ENCODE data around the gene CRIP2. TPM values are rescaled to one million over a fixed set of nuclear protein-coding genes. Genes with fewer than 3 reads are reported as not detected.

The CRIP2 gene
- total and polyA plus RNA-seq, 2 of the 8 experiments (the other 6 are each of a cell fraction or from before 2014, with no cell fraction given), result 4.2 to 13.5 TPM

GRCh38 chr14:105455086-105455640 lies 19.5 kb upstream of the CRIP2 start:
- TF ChIP-seq ASH2L (IDR thresholded peaks at IDR 0.05; ENCODE audit: low read length) (no peak), TAF7 (optimal IDR thresholded peaks at IDR 0.05; ENCODE audit: borderline replicate concordance, low read depth, low read length) (no peak), CEBPB (IDR thresholded peaks at IDR 0.05; ENCODE audit: low read depth, low read length) (no peak), EGR1 (IDR thresholded peaks at IDR 0.05; ENCODE audit: borderline replicate concordance, low read depth, low read length) (no peak), SP1 (IDR thresholded peaks at IDR 0.05; ENCODE audit: low read depth, low read length) (no peak), RXRA (IDR thresholded peaks at IDR 0.05; ENCODE audit: insufficient read depth, low read depth, low read length) (no peak), SAP30 (IDR thresholded peaks at IDR 0.05; ENCODE audit: insufficient read depth, insufficient replicate concordance, low read length) (no peak), JUND (IDR thresholded peaks at IDR 0.05; ENCODE audit: low read length) (no peak), RNF2 (IDR thresholded peaks at IDR 0.05; ENCODE audit: borderline replicate concordance, low read depth, low read length, missing control alignments, poor library complexity, severe bottlenecking) (no peak), SUZ12 (IDR thresholded peaks at IDR 0.05; ENCODE audit: low read length) (no peak), USF2 (IDR thresholded peaks at IDR 0.05; ENCODE audit: low read length) (no peak), TBP (IDR thresholded peaks at IDR 0.05; ENCODE audit: low read depth, low read length) (no peak)
- no peak overlapping the region for H3K9ac ChIP-seq (replicated peaks in 1 of 4; ENCODE audit: extremely low read depth in 1 of 4, low read depth in 3 of 4, low read length in 3 of 4)
- H3K56ac ChIP-seq (replicated peaks; ENCODE audit: insufficient read length, low read depth, low read length), result no peak overlapping the region
- no peaks in the 10 kb centered on the region for H3K23me2 ChIP-seq (ENCODE audit: low read depth, low read length)
- DNase-seq (ENCODE audit: low read depth in 1 of 2, low spot score in 2 of 2) (no peak), FAIRE-seq (no peak)
- H2BK15ac ChIP-seq (ENCODE audit: low read length), result no peak overlapping the region
- no peak overlapping the region for H4K91ac ChIP-seq (replicated peaks; ENCODE audit: insufficient read length, low read length)
- H3K27ac ChIP-seq (ENCODE audit: low read depth, low read length), result no peak overlapping the region
- ChIA-PET CTCF (ENCODE audit: partially characterized antibody) (interaction anchor here (1.9 to 3.9 kb wide), 2 partner anchors 9 to 14 kb away, joined by 8 to 27 read pairs; no protein-coding TSS in a partner anchor), POLR2A (ENCODE audit: partially characterized antibody) (no interaction called here)
- H3K27me3 ChIP-seq (replicated peaks in 1 of 4; ENCODE audit: control insufficient read depth in 3 of 4, extremely low read depth in 1 of 4, insufficient read depth in 3 of 4, low read length in 3 of 4), result no peaks in the 10 kb centered on the region
- H4K8ac ChIP-seq (ENCODE audit: extremely low read depth, insufficient read depth, low read length), result no peak overlapping the region
- no peak overlapping the region for H3K4me3 ChIP-seq (ENCODE audit: extremely low read depth in 1 of 4, insufficient read depth in 2 of 4, low read depth in 3 of 4, low read length in 4 of 4)
- H3K23ac ChIP-seq (ENCODE audit: insufficient read length), result no peak overlapping the region
- H3K14ac ChIP-seq (ENCODE audit: insufficient read length), result no peak overlapping the region
- no peak overlapping the region for H3K18ac ChIP-seq (ENCODE audit: extremely low read depth, low read length)
- peaks cover 2% of the 10 kb centered on the region; the same call in 1 of the 2 replicates for H3K79me1 ChIP-seq (ENCODE audit: low read depth, low read length)
- H2BK5ac ChIP-seq (ENCODE audit: low read depth, low read length), result no peak overlapping the region; the same call in 1 of the 2 replicates
- H2BK12ac ChIP-seq (ENCODE audit: low read depth, low read length), result no peak overlapping the region
- 93% methylated on average over 22 of the region's 22 CpGs; no CpG with 5 or more reads in 1 of the 2 experiments for WGBS, 2 experiments (ENCODE audit: extremely low coverage in 1 of 2, insufficient coverage in 1 of 2, insufficient read length in 1 of 2, insufficient replicate concordance in 2 of 2, low coverage in 1 of 2, low lambda C conversion rate in 2 of 2, missing lambda C conversion rate in 1 of 2)
- H3K4me1 ChIP-seq (replicated peaks in 1 of 4; ENCODE audit: control insufficient read depth in 3 of 4, insufficient read depth in 4 of 4, low read length in 3 of 4), result no peaks in the 10 kb centered on the region
- H4K5ac ChIP-seq (ENCODE audit: insufficient read length, low read depth, low read length), result no peak overlapping the region
- no peak overlapping the region for H2AK5ac ChIP-seq (ENCODE audit: low read depth, low read length)
- no peak overlapping the region for H3K4me2 ChIP-seq (ENCODE audit: insufficient read depth in 1 of 2, low read depth in 2 of 2, low read length in 2 of 2)
- H4K20me1 ChIP-seq (replicated peaks in 1 of 2; ENCODE audit: control insufficient read depth in 1 of 2, insufficient read depth in 2 of 2, low read length in 2 of 2), result peaks cover 6 to 19% of the 10 kb centered on the region in 2 experiments
- peaks cover 24 to 70% (median 41%) of the 10 kb centered on the region in 4 experiments for H3K36me3 ChIP-seq (ENCODE audit: control insufficient read depth in 2 of 4, insufficient read depth in 4 of 4, low read length in 3 of 4)
- no peak overlapping the region for H3K4ac ChIP-seq (replicated peaks; ENCODE audit: insufficient read length, low read depth, low read length)
- H2AFZ ChIP-seq (ENCODE audit: low read length), result no peak overlapping the region
- no peak overlapping the region for H2BK20ac ChIP-seq (ENCODE audit: low read length)
- no peaks in the 10 kb centered on the region; a peak in 1 of 4 replicates for H3K79me2 ChIP-seq (ENCODE audit: control insufficient read depth in 1 of 2, insufficient read depth in 2 of 2, low read length in 2 of 2)
- no peak overlapping the region for H2BK120ac ChIP-seq (replicated peaks; ENCODE audit: low read depth, low read length)
- H3K9me3 ChIP-seq (ENCODE audit: insufficient read depth in 2 of 2, low read depth in 1 of 2, low read length in 1 of 2), result no peaks in the 10 kb centered on the region
